GM12874 (cell line): ENCODE results near the gene ZMPSTE24.

ENCODE experiments used
- CTCF ChIP-seq: IDR thresholded peaks from 2 replicates; pipeline ENCODE4 v1.5.1; 2011; ENCODE audit warnings: low read depth, mild to moderate bottlenecking, control low read depth, low read length, moderate library complexity; ENCODE audit not compliant: insufficient read depth

The ZMPSTE24 gene

GRCh38 chr1:40248412-40248811 lies 9.6 kb upstream of the ZMPSTE24 start:
- no peak for TF ChIP-seq CTCF

GRCh38 chr1:40251456-40251855 lies 6.6 kb upstream of the ZMPSTE24 start:
- no peak for TF ChIP-seq CTCF

- TF ChIP-seq CTCF: no peak
These were observed 5.4 kb upstream of the ZMPSTE24 start for GRCh38 chr1:40252601-40253000.

- TF ChIP-seq CTCF: no peak
These were observed 2.8 kb upstream of the ZMPSTE24 start for GRCh38 chr1:40255231-40255630.

- TF ChIP-seq CTCF: no peak
These were observed 1.5 kb upstream of the ZMPSTE24 start for GRCh38 chr1:40256401-40257084.

GRCh38 chr1:40257313-40257687 lies 736 bp upstream of the ZMPSTE24 start:
- TF ChIP-seq CTCF: no peak

- TF ChIP-seq CTCF: no peak
These were observed 371 bp downstream of the ZMPSTE24 start for GRCh38 chr1:40258445-40258769.

- TF ChIP-seq CTCF: no peak
These were observed 6.3 kb downstream of the ZMPSTE24 start for GRCh38 chr1:40264354-40264781.
